ENCODE results near the gene AGMAT.
A peak's percentile ranks its signal among the peaks of the same experiment; 100 is the strongest.

Gene AGMAT

DNA sequence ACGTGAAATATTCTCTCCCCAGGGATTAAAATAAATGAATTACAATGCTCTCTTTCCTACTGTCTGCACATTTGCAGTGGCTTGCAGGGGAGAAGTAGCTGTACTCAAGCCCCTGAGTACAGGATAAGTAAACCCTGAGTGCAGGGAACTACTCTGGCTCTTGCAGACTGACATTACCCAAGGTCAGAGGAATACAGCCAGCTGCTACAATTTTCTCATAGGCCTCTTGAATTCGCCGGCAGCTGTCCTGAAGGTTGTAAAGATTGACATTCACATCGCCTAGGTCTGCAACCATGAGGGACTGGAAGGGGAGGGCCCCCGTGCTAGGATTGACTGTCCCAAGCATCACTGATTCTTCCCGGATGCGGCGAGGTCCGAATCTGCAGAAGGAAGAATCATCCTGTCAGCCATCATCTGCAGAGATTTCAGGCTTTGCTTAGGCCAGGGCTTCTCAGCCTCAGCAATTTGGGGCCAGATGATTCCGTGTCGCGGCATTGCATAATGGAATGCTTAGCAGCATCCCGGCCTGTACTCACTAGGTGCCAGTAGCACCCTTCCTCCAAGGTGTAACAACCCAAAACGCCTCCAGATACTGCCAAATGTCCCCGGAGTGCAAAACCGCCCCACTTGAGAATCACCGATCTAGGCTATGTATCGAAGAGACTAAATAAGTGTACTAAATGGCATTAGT, 1.7 kb downstream of the AGMAT start:
- no peak overlapping the region for H3K4me3 ChIP-seq (ENCODE audit: low read depth, low read length, poor library complexity, severe bottlenecking)
- no peaks in the 10 kb centered on the region for H3K9me2 ChIP-seq (ENCODE audit: low read depth, low read length)
- no peaks in the 10 kb centered on the region for H3K27me3 ChIP-seq (ENCODE audit: insufficient read depth, low read length)
- H3F3A ChIP-seq (ENCODE audit: insufficient read depth, low read length): no peaks in the 10 kb centered on the region
- no peak overlapping the region for H2AFZ ChIP-seq (ENCODE audit: low read length)
- H3K27ac ChIP-seq (ENCODE audit: low read depth, low read length, poor library complexity, severe bottlenecking): no peak overlapping the region
- H3K9ac ChIP-seq (ENCODE audit: low read length): no peak overlapping the region
- no peaks in the 10 kb centered on the region for H3K36me3 ChIP-seq (ENCODE audit: insufficient read depth, low read length)
- TF ChIP-seq, protein P1, sequence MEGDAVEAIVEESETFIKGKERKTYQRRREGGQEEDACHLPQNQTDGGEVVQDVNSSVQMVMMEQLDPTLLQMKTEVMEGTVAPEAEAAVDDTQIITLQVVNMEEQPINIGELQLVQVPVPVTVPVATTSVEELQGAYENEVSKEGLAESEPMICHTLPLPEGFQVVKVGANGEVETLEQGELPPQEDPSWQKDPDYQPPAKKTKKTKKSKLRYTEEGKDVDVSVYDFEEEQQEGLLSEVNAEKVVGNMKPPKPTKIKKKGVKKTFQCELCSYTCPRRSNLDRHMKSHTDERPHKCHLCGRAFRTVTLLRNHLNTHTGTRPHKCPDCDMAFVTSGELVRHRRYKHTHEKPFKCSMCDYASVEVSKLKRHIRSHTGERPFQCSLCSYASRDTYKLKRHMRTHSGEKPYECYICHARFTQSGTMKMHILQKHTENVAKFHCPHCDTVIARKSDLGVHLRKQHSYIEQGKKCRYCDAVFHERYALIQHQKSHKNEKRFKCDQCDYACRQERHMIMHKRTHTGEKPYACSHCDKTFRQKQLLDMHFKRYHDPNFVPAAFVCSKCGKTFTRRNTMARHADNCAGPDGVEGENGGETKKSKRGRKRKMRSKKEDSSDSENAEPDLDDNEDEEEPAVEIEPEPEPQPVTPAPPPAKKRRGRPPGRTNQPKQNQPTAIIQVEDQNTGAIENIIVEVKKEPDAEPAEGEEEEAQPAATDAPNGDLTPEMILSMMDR (IDR thresholded peaks at IDR 0.05; ENCODE audit: low read length): no peak
- TF ChIP-seq EZH2 (IDR thresholded peaks at IDR 0.05; ENCODE audit: borderline replicate concordance, low read length): no peak
- no peak overlapping the region for H3K4me2 ChIP-seq (ENCODE audit: low read length)
- no peaks in the 10 kb centered on the region for H3K79me2 ChIP-seq (ENCODE audit: insufficient read depth, low read length)
- H3K4me1 ChIP-seq (ENCODE audit: insufficient read depth, low read length, severe bottlenecking): peaks cover 26% of the 10 kb centered on the region
- H4K20me1 ChIP-seq (ENCODE audit: insufficient read depth, low read length): no peaks in the 10 kb centered on the region
- H3K9me3 ChIP-seq (ENCODE audit: low read length): no peaks in the 10 kb centered on the region

DNA sequence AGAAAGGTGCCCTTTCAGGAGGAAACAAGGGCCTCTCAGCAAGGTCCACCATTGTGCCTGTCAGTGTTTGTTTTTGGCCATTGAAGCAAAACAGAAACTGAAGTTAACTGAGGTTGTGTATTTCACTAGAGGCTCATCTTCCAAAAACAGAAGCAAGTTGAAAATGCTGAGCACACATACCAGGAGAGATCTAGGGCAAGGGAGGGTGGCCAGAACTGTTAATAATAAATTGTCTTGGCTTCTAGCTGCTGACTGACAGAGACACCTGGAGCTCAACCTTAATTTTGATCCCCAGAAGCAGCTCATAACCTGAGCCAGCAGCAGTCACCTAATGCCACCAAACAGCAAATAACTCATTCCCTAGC, 5.2 kb downstream of the AGMAT start:
- H3K79me2 ChIP-seq (ENCODE audit: insufficient read depth, low read length): no peaks in the 10 kb centered on the region
- peaks cover 24% of the 10 kb centered on the region for H3K4me1 ChIP-seq (ENCODE audit: insufficient read depth, low read length, severe bottlenecking)

DNA sequence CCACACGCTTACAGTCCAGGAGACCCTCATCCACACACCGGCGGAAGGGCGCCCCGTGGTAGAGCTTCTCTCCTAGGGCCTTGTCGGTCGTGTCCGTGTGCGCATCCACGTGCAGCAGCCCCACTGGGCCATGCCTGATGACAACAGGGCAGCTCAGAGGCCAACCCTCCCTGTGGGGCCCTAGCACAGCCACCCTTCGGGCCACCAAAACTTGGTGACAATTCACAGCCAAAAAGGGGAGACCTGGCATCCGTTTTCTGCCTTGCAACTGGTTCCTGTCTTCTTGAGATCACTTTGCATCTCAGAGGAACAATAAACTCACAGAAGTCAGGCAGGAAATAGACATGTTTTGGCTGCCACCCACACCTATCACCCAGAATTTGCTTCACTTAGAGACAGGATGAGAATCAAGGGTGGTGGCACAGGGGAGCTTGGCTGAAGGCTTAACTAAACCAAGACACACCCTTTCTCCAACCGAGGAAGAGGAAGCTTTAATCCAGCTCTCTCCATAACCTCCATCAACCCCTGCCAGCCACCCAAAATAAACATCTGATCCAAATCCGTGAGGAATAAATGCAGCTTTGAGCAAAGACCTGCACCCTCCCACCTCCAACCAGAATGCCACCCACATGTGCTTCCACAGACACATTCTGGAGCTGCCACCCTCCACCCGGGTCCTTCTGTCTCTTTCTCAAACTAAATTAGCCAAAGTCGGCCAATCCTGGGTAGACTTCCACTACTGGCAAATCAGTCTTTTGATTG, 5.7 kb downstream of the AGMAT start:
- H3K79me2 ChIP-seq (ENCODE audit: insufficient read depth, low read length): no peaks in the 10 kb centered on the region
- H3K9me3 ChIP-seq (ENCODE audit: low read length): no peaks in the 10 kb centered on the region
- H3F3A ChIP-seq (ENCODE audit: insufficient read depth, low read length): no peaks in the 10 kb centered on the region
- H3K9ac ChIP-seq (ENCODE audit: low read length): peak overlapping the region; percentile 28; the same call in 1 of the 2 replicates
- no peak for TF ChIP-seq EZH2 (IDR thresholded peaks at IDR 0.05; ENCODE audit: borderline replicate concordance, low read length)
- TF ChIP-seq, protein P1 (IDR thresholded peaks at IDR 0.05; ENCODE audit: low read length): no peak
- peak overlapping the region; percentile 39; the same call in 1 of the 2 replicates for H3K4me2 ChIP-seq (ENCODE audit: low read length)
- peak overlapping the region; percentile 52 for H3K27ac ChIP-seq (ENCODE audit: low read depth, low read length, poor library complexity, severe bottlenecking)
- no peaks in the 10 kb centered on the region for H3K9me2 ChIP-seq (ENCODE audit: low read depth, low read length)
- no peak overlapping the region for H3K4me3 ChIP-seq (ENCODE audit: low read depth, low read length, poor library complexity, severe bottlenecking)
- no peaks in the 10 kb centered on the region for H3K36me3 ChIP-seq (ENCODE audit: insufficient read depth, low read length)
- H3K27me3 ChIP-seq (ENCODE audit: insufficient read depth, low read length): no peaks in the 10 kb centered on the region
- H2AFZ ChIP-seq (ENCODE audit: low read length): peak overlapping the region; percentile 84
- H4K20me1 ChIP-seq (ENCODE audit: insufficient read depth, low read length): no peaks in the 10 kb centered on the region
- H3K4me1 ChIP-seq (ENCODE audit: insufficient read depth, low read length, severe bottlenecking): peaks cover 19% of the 10 kb centered on the region

More for the DNA sequence above, 5.2 kb downstream of the AGMAT start:
- Histone ChIP-seq H3K4me2 (ENCODE audit: low read length) (peak overlapping the region; percentile 39; the same call in 1 of the 2 replicates), H4K20me1 (ENCODE audit: insufficient read depth, low read length) (no peaks in the 10 kb centered on the region), H3K27me3 (ENCODE audit: insufficient read depth, low read length) (no peaks in the 10 kb centered on the region), H3F3A (ENCODE audit: insufficient read depth, low read length) (no peaks in the 10 kb centered on the region), H3K27ac (ENCODE audit: low read depth, low read length, poor library complexity, severe bottlenecking) (peak overlapping the region; percentile 52), H3K9me2 (ENCODE audit: low read depth, low read length) (no peaks in the 10 kb centered on the region), H3K4me3 (ENCODE audit: low read depth, low read length, poor library complexity, severe bottlenecking) (no peak overlapping the region), H3K36me3 (ENCODE audit: insufficient read depth, low read length) (no peaks in the 10 kb centered on the region), H2AFZ (ENCODE audit: low read length) (peak overlapping the region; percentile 84), H3K9ac (ENCODE audit: low read length) (peak overlapping the region; percentile 28; the same call in 1 of the 2 replicates), H3K9me3 (ENCODE audit: low read length) (no peaks in the 10 kb centered on the region)
- TF ChIP-seq EZH2 (IDR thresholded peaks at IDR 0.05; ENCODE audit: borderline replicate concordance, low read length): no peak
- TF ChIP-seq, protein P1 (IDR thresholded peaks at IDR 0.05; ENCODE audit: low read length): no peak
